ENCODE data around the gene DGKH.
"Not testable (repeated sequence)": the region's sequence is repeated elsewhere in the genome, so short reads cannot be mapped to it uniquely, and the experiment has no call there.

Gene DGKH

GRCh38 chr13:42140494-42140893, 92.0 kb downstream of the DGKH start:
- no peaks in the 10 kb centered on the region for H3K4me1 ChIP-seq (ENCODE audit: insufficient read depth, low read length, severe bottlenecking)
- no peaks in the 10 kb centered on the region for H3K79me2 ChIP-seq (ENCODE audit: insufficient read depth, low read length)
- no peak overlapping the region for H2AFZ ChIP-seq (ENCODE audit: low read length)
- no peaks in the 10 kb centered on the region; the same call in 1 of the 2 replicates for H3K36me3 ChIP-seq (ENCODE audit: insufficient read depth, low read length)
- no peaks in the 10 kb centered on the region for H3F3A ChIP-seq (ENCODE audit: insufficient read depth, low read length)
- H3K27me3 ChIP-seq (ENCODE audit: insufficient read depth, low read length): no peaks in the 10 kb centered on the region
- no peak overlapping the region for H3K9ac ChIP-seq (ENCODE audit: low read length)
- TF ChIP-seq, protein P1, sequence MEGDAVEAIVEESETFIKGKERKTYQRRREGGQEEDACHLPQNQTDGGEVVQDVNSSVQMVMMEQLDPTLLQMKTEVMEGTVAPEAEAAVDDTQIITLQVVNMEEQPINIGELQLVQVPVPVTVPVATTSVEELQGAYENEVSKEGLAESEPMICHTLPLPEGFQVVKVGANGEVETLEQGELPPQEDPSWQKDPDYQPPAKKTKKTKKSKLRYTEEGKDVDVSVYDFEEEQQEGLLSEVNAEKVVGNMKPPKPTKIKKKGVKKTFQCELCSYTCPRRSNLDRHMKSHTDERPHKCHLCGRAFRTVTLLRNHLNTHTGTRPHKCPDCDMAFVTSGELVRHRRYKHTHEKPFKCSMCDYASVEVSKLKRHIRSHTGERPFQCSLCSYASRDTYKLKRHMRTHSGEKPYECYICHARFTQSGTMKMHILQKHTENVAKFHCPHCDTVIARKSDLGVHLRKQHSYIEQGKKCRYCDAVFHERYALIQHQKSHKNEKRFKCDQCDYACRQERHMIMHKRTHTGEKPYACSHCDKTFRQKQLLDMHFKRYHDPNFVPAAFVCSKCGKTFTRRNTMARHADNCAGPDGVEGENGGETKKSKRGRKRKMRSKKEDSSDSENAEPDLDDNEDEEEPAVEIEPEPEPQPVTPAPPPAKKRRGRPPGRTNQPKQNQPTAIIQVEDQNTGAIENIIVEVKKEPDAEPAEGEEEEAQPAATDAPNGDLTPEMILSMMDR (IDR thresholded peaks at IDR 0.05; ENCODE audit: low read length): no peak
- no peak for TF ChIP-seq EZH2 (IDR thresholded peaks at IDR 0.05; ENCODE audit: borderline replicate concordance, low read length)
- no peaks in the 10 kb centered on the region for H4K20me1 ChIP-seq (ENCODE audit: insufficient read depth, low read length)
- no peaks in the 10 kb centered on the region for H3K9me2 ChIP-seq (ENCODE audit: low read depth, low read length)
- H3K4me3 ChIP-seq (ENCODE audit: low read depth, low read length, poor library complexity, severe bottlenecking): no peak overlapping the region
- no peaks in the 10 kb centered on the region for H3K9me3 ChIP-seq (ENCODE audit: low read length)
- H3K27ac ChIP-seq (ENCODE audit: low read depth, low read length, poor library complexity, severe bottlenecking): no peak overlapping the region
- H3K4me2 ChIP-seq (ENCODE audit: low read length): no peak overlapping the region

DNA sequence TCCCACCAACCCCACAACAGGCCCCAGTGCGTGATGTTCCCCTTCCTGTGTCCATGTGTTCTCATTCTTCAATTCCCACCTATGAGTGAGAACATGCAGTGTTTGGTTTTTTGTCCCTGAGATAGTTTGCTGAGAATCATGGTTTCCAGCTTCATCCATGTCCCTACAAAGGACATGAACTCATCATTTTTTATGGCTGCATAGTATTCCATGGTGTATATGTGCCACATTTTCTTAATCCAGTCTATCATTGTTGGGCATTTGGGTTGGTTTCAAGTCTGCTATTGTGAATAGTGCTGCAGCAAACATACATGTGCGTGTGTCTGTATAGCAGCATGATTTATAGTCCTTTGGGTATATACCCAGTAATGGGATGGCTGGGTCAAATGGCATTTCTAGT, 92.6 kb downstream of the DGKH start:
- H3K27me3 ChIP-seq (ENCODE audit: insufficient read depth, low read length); H4K20me1 ChIP-seq (ENCODE audit: insufficient read depth, low read length); H3K4me2 ChIP-seq (ENCODE audit: low read length); H3K9me2 ChIP-seq (ENCODE audit: low read depth, low read length); H3K36me3 ChIP-seq (ENCODE audit: insufficient read depth, low read length); H2AFZ ChIP-seq (ENCODE audit: low read length); H3K9ac ChIP-seq (ENCODE audit: low read length); H3K4me3 ChIP-seq (ENCODE audit: low read depth, low read length, poor library complexity, severe bottlenecking); H3F3A ChIP-seq (ENCODE audit: insufficient read depth, low read length); H3K27ac ChIP-seq (ENCODE audit: low read depth, low read length, poor library complexity, severe bottlenecking); H3K79me2 ChIP-seq (ENCODE audit: insufficient read depth, low read length); H3K4me1 ChIP-seq (ENCODE audit: insufficient read depth, low read length, severe bottlenecking); H3K9me3 ChIP-seq (ENCODE audit: low read length): not testable (repeated sequence)

- Histone ChIP-seq H3K9ac (ENCODE audit: low read length) (no peak overlapping the region), H4K20me1 (ENCODE audit: insufficient read depth, low read length) (no peaks in the 10 kb centered on the region), H3K27ac (ENCODE audit: low read depth, low read length, poor library complexity, severe bottlenecking) (no peak overlapping the region), H3K9me2 (ENCODE audit: low read depth, low read length) (no peaks in the 10 kb centered on the region), H3K9me3 (ENCODE audit: low read length) (no peaks in the 10 kb centered on the region), H3K4me3 (ENCODE audit: low read depth, low read length, poor library complexity, severe bottlenecking) (no peak overlapping the region), H3K79me2 (ENCODE audit: insufficient read depth, low read length) (no peaks in the 10 kb centered on the region), H3K4me1 (ENCODE audit: insufficient read depth, low read length, severe bottlenecking) (no peaks in the 10 kb centered on the region), H2AFZ (ENCODE audit: low read length) (no peak overlapping the region), H3K4me2 (ENCODE audit: low read length) (no peak overlapping the region), H3F3A (ENCODE audit: insufficient read depth, low read length) (no peaks in the 10 kb centered on the region), H3K36me3 (ENCODE audit: insufficient read depth, low read length) (no peaks in the 10 kb centered on the region), H3K27me3 (ENCODE audit: insufficient read depth, low read length) (no peaks in the 10 kb centered on the region)
- TF ChIP-seq, protein P1 (IDR thresholded peaks at IDR 0.05; ENCODE audit: low read length): no peak
- no peak for TF ChIP-seq EZH2 (IDR thresholded peaks at IDR 0.05; ENCODE audit: borderline replicate concordance, low read length)
These were observed 97.9 kb downstream of the DGKH start for GRCh38 chr13:42146359-42146758.

- Histone ChIP-seq H3K4me1 (ENCODE audit: insufficient read depth, low read length, severe bottlenecking) (no peaks in the 10 kb centered on the region), H3K27me3 (ENCODE audit: insufficient read depth, low read length) (no peaks in the 10 kb centered on the region), H3K79me2 (ENCODE audit: insufficient read depth, low read length) (no peaks in the 10 kb centered on the region), H3K9me3 (ENCODE audit: low read length) (no peaks in the 10 kb centered on the region), H2AFZ (ENCODE audit: low read length) (no peak overlapping the region), H3K4me2 (ENCODE audit: low read length) (no peak overlapping the region), H3F3A (ENCODE audit: insufficient read depth, low read length) (no peaks in the 10 kb centered on the region), H3K27ac (ENCODE audit: low read depth, low read length, poor library complexity, severe bottlenecking) (no peak overlapping the region), H3K4me3 (ENCODE audit: low read depth, low read length, poor library complexity, severe bottlenecking) (no peak overlapping the region), H3K9ac (ENCODE audit: low read length) (no peak overlapping the region), H3K36me3 (ENCODE audit: insufficient read depth, low read length) (no peaks in the 10 kb centered on the region), H3K9me2 (ENCODE audit: low read depth, low read length) (no peaks in the 10 kb centered on the region), H4K20me1 (ENCODE audit: insufficient read depth, low read length) (no peaks in the 10 kb centered on the region)
- no peak for TF ChIP-seq EZH2 (IDR thresholded peaks at IDR 0.05; ENCODE audit: borderline replicate concordance, low read length)
These were observed 100.1 kb downstream of the DGKH start for GRCh38 chr13:42148538-42148937.
